Smooth muscle cell (in vitro differentiated cells): ENCODE results near the gene TPH1. TPM values are rescaled to one million over a fixed set of nuclear protein-coding genes. Genes with fewer than 3 reads are reported as not detected.

Experiments used
- DNase-seq: peaks from one replicate; lab custom pipeline; 2025; ENCODE audit not compliant: unreplicated experiment; lab: John Stamatoyannopoulos, UW
- H2AFZ ChIP-seq: fragments of 200-600 bp; sonication (generic); 2 replicates; pipeline ENCODE4 v1.6.0; 2016; ENCODE audit warnings: antibody characterized with exemption, low read depth, mild to moderate bottlenecking
- H3F3A ChIP-seq: fragments of 200-600 bp; sonication (generic); 2 replicates; pipeline ENCODE4 v1.6.0; 2017; ENCODE audit warnings: antibody characterized with exemption, low read depth
- H3K27ac ChIP-seq: fragments of 200-600 bp; sonication (generic); 2 replicates; pipeline ENCODE4 v1.5.1; 2016; ENCODE audit warnings: low read depth, mild to moderate bottlenecking
- H3K27me3 ChIP-seq: fragments of 200-600 bp; sonication (generic); 2 replicates; pipeline ENCODE4 v1.6.1; 2016; ENCODE audit warnings: low read depth, mild to moderate bottlenecking
- H3K36me3 ChIP-seq: fragments of 200-600 bp; sonication (generic); 2 replicates; pipeline ENCODE4 v1.5.1; 2016; ENCODE audit warnings: low read depth
- H3K4me1 ChIP-seq: fragments of 200-600 bp; sonication (generic); 2 replicates; pipeline ENCODE4 v1.5.1; 2016; ENCODE audit warnings: low read depth
- H3K4me2 ChIP-seq: fragments of 200-600 bp; sonication (generic); 2 replicates; pipeline ENCODE4 v1.6.0; 2016; ENCODE audit warnings: mild to moderate bottlenecking
- H3K4me3 ChIP-seq: fragments of 200-600 bp; sonication (generic); 2 replicates; pipeline ENCODE4 v1.5.1; 2016; ENCODE audit warnings: mild to moderate bottlenecking
- H3K79me2 ChIP-seq: fragments of 200-600 bp; sonication (generic); 2 replicates; pipeline ENCODE4 v1.6.0; 2016; ENCODE audit warnings: low read depth, mild to moderate bottlenecking
- H3K9ac ChIP-seq: fragments of 200-600 bp; sonication (generic); 2 replicates; pipeline ENCODE4 v1.6.0; 2016; ENCODE audit warnings: low read depth
- H3K9me3 ChIP-seq: fragments of 200-600 bp; sonication (generic); replicated peaks from 2 replicates; pipeline ENCODE4 v1.5.1; 2016; ENCODE audit warnings: low read depth
- H4K20me1 ChIP-seq: fragments of 200-600 bp; sonication (generic); 2 replicates; pipeline ENCODE4 v1.6.0; 2016; ENCODE audit warnings: low read depth
- CTCF ChIP-seq: fragments of 200-600 bp; sonication (generic); IDR thresholded peaks from 2 replicates; pipeline ENCODE4 v1.5.1; 2017; ENCODE audit warnings: borderline replicate concordance, mild to moderate bottlenecking, antibody characterized with exemption; ENCODE audit not compliant: insufficient read depth, poor library complexity, severe bottlenecking
- WGBS: methylation state at CpG from one replicate; pipeline ENCODE4 v1.1.7; 2016; ENCODE audit warnings: low lambda C conversion rate; 5-methylcytosine and 5-hydroxymethylcytosine counted together
- polyA plus RNA-seq: library from polyadenylated mRNA; unstranded; fragments of >200 nt; fragmentation: Nextera tagmentation; extraction: Ambion mirVana; gene quantifications from 2 replicates; pipeline ENCODE4 v1.2.1, GENCODE V29; 2016
- total RNA-seq: library from RNA; depleted of rRNA; stranded (reverse); fragments of >200 nt; gene quantifications from 2 replicates; pipeline ENCODE4 v1.2.3, GENCODE V29; 2014

TPH1 gene
- total and polyA plus RNA-seq, 2 experiments from 2014 or later, result 0.09 TPM; not detected in 1

- H3K36me3 ChIP-seq, result no peaks in the 10 kb centered on the region
- no peaks in the 10 kb centered on the region for H3F3A ChIP-seq
- no peaks in the 10 kb centered on the region for H3K4me1 ChIP-seq
- H3K9ac ChIP-seq, result no peak overlapping the region
- H3K4me2 ChIP-seq, result no peak overlapping the region
- H3K4me3 ChIP-seq, result no peak overlapping the region
- no peak overlapping the region for H2AFZ ChIP-seq
- H3K27me3 ChIP-seq, result no peaks in the 10 kb centered on the region
- WGBS, result 86% methylated on average over 2 of the region's 2 CpGs
- H3K27ac ChIP-seq, result no peak overlapping the region
- DNase-seq, result no peak
- H3K9me3 ChIP-seq, result no peaks in the 10 kb centered on the region
- no peaks in the 10 kb centered on the region for H4K20me1 ChIP-seq
- TF ChIP-seq CTCF, result no peak
- no peaks in the 10 kb centered on the region for H3K79me2 ChIP-seq
These were observed 15.3 kb upstream of the TPH1 start for GRCh38 chr11:18061351-18061750.

GRCh38 chr11:18056561-18057181 lies 10.6 kb upstream of the TPH1 start:
- no peaks in the 10 kb centered on the region for H3K79me2 ChIP-seq
- no peak overlapping the region for H3K4me3 ChIP-seq
- peaks cover 5% of the 10 kb centered on the region for H3K27me3 ChIP-seq
- H3K4me2 ChIP-seq, result no peak overlapping the region
- no peak overlapping the region for H3K27ac ChIP-seq
- no peak overlapping the region for H2AFZ ChIP-seq
- H3K4me1 ChIP-seq, result no peaks in the 10 kb centered on the region
- H4K20me1 ChIP-seq, result no peaks in the 10 kb centered on the region
- no peak overlapping the region for H3K9ac ChIP-seq
- 97% methylated on average over 1 of the region's 1 CpG for WGBS
- H3F3A ChIP-seq, result no peaks in the 10 kb centered on the region
- DNase-seq, result no peak
- TF ChIP-seq CTCF, result no peak
- H3K36me3 ChIP-seq, result no peaks in the 10 kb centered on the region
- no peaks in the 10 kb centered on the region for H3K9me3 ChIP-seq

- H3K9me3 ChIP-seq, result no peaks in the 10 kb centered on the region
- no peak overlapping the region for H3K4me3 ChIP-seq
- no peak overlapping the region for H3K4me2 ChIP-seq
- H3K27ac ChIP-seq, result no peak overlapping the region
- H3K36me3 ChIP-seq, result no peaks in the 10 kb centered on the region
- WGBS, result 91% methylated on average over 10 of the region's 10 CpGs
- TF ChIP-seq CTCF, result no peak
- H3F3A ChIP-seq, result no peaks in the 10 kb centered on the region
- H3K9ac ChIP-seq, result no peak overlapping the region
- no peaks in the 10 kb centered on the region for H3K4me1 ChIP-seq
- no peaks in the 10 kb centered on the region for H3K79me2 ChIP-seq
- no peak for DNase-seq
- H2AFZ ChIP-seq, result no peak overlapping the region
- H4K20me1 ChIP-seq, result no peaks in the 10 kb centered on the region
- H3K27me3 ChIP-seq, result peaks cover 11% of the 10 kb centered on the region
These were observed 8.5 kb upstream of the TPH1 start for GRCh38 chr11:18054511-18055103.

- no peaks in the 10 kb centered on the region for H3K36me3 ChIP-seq
- no peaks in the 10 kb centered on the region for H3K9me3 ChIP-seq
- no peaks in the 10 kb centered on the region for H3F3A ChIP-seq
- no peak overlapping the region for H2AFZ ChIP-seq
- no peak overlapping the region for H3K27ac ChIP-seq
- H3K4me3 ChIP-seq, result no peak overlapping the region
- no peaks in the 10 kb centered on the region for H3K79me2 ChIP-seq
- no peaks in the 10 kb centered on the region for H3K4me1 ChIP-seq
- no peak for DNase-seq
- TF ChIP-seq CTCF, result no peak
- peaks cover 39% of the 10 kb centered on the region for H3K27me3 ChIP-seq
- no peak overlapping the region for H3K4me2 ChIP-seq
- 83% methylated on average over 2 of the region's 2 CpGs for WGBS
- no peak overlapping the region for H3K9ac ChIP-seq
- H4K20me1 ChIP-seq, result no peaks in the 10 kb centered on the region
These were observed 4.8 kb upstream of the TPH1 start for GRCh38 chr11:18050848-18051247.
